IMR-90 (cell line): Measurements from ENCODE around the gene NCAPG2. TPM values are rescaled to one million over a fixed set of nuclear protein-coding genes. Genes with fewer than 3 reads are reported as not detected.

Experiments used
- ATAC-seq: fragments of 200-7000 bp; cut with Tn5 transposase; 2 replicates; pipeline ENCODE4 v1.9.1; 2020; ENCODE audit warnings: low read depth, mild to moderate bottlenecking, moderate library complexity
- BruUV-seq: library from RNA; stranded (reverse); fragments of 400-500 nt; replicated peaks from 2 replicates; lab custom pipeline; 2021; lab: Mats Ljungman, UMichigan
- CTCF ChIA-PET: fragments of 300-600 bp; formaldehyde crosslinking; extraction: SDS; loops from one replicate; lab custom pipeline; 2021; ENCODE audit warnings: antibody characterized with exemption; lab: Yijun Ruan, JAX
- POLR2A ChIA-PET: fragments of 300-600 bp; sonication (Branson Sonifier 250); formaldehyde crosslinking; loops from one replicate; lab custom pipeline; 2022; ENCODE audit warnings: antibody characterized with exemption; ENCODE audit not compliant: unreplicated experiment; lab: Charles Lee
- DNase-seq: peaks from one replicate; pipeline ENCODE4 v3.0.0; 2013
- H2AFZ ChIP-seq: replicated peaks from 2 replicates; pipeline ENCODE3; 2013; ENCODE audit warnings: low read length, mild to moderate bottlenecking; ENCODE audit not compliant: poor library complexity
- H2AK5ac ChIP-seq: 2 replicates; pipeline ENCODE4 v1.6.1; 2013; ENCODE audit warnings: low read depth, low read length, inconsistent platforms
- H2AK9ac ChIP-seq: replicated peaks from 2 replicates; pipeline ENCODE3; 2013; ENCODE audit warnings: mild to moderate bottlenecking, low read depth, low read length, moderate library complexity; ENCODE audit not compliant: poor library complexity
- H2BK120ac ChIP-seq: 2 replicates; pipeline ENCODE4 v1.6.1; 2013; ENCODE audit warnings: low read depth, low read length, inconsistent platforms
- H2BK15ac ChIP-seq: 3 replicates; pipeline ENCODE4 v1.6.1; 2013; ENCODE audit warnings: low read depth, low read length, inconsistent platforms
- H2BK20ac ChIP-seq: 2 replicates; pipeline ENCODE4 v1.6.1; 2013; ENCODE audit warnings: low read depth, mild to moderate bottlenecking, inconsistent platforms, low read length, moderate library complexity
- H2BK5ac ChIP-seq: 2 replicates; pipeline ENCODE4 v1.6.1; 2013; ENCODE audit warnings: mild to moderate bottlenecking, low read depth, low read length, inconsistent platforms; ENCODE audit not compliant: poor library complexity, severe bottlenecking
- H3K14ac ChIP-seq: replicated peaks from 2 replicates; pipeline ENCODE4 v1.6.1; 2013; ENCODE audit warnings: low read depth, low read length, inconsistent platforms
- H3K18ac ChIP-seq: 2 replicates; pipeline ENCODE4 v1.6.1; 2013; ENCODE audit warnings: low read depth, low read length, control low read depth
- H3K23ac ChIP-seq: 2 replicates; pipeline ENCODE4 v1.6.1; 2013; ENCODE audit warnings: low read depth, low read length, inconsistent platforms
- H3K27ac ChIP-seq: 2 replicates; pipeline ENCODE4 v1.5.1; 2013; ENCODE audit warnings: mild to moderate bottlenecking, control low read depth, low read length; ENCODE audit not compliant: insufficient read depth
- H3K27me3 ChIP-seq: 2 replicates; pipeline ENCODE4 v1.6.1; 2013; ENCODE audit warnings: low read length; ENCODE audit not compliant: control insufficient read depth, insufficient read depth
- H3K36me3 ChIP-seq: 2 replicates; pipeline ENCODE4 v1.6.1; 2013; ENCODE audit warnings: low read length, mixed read lengths; ENCODE audit not compliant: control insufficient read depth, insufficient read depth
- H3K4ac ChIP-seq: 2 replicates; pipeline ENCODE4 v1.6.1; 2013; ENCODE audit warnings: low read depth, low read length, inconsistent platforms
- H3K4me1 ChIP-seq: 2 replicates; pipeline ENCODE4 v1.6.1; 2013; ENCODE audit warnings: low read length, mixed read lengths; ENCODE audit not compliant: control insufficient read depth, insufficient read depth
- H3K4me2 ChIP-seq: 2 replicates; pipeline ENCODE4 v1.6.1; 2013; ENCODE audit warnings: low read depth, mild to moderate bottlenecking, control low read depth, low read length, moderate library complexity
- H3K4me3 ChIP-seq: 2 replicates; pipeline ENCODE4 v1.5.1; 2013; ENCODE audit warnings: low read depth, mild to moderate bottlenecking, control low read depth, low read length, moderate library complexity; ENCODE audit not compliant: insufficient read depth
- H3K56ac ChIP-seq: 2 replicates; pipeline ENCODE4 v1.6.1; 2013; ENCODE audit warnings: low read length, inconsistent platforms; ENCODE audit not compliant: insufficient read depth; ENCODE audit errors: extremely low read depth
- H3K79me1 ChIP-seq, 2 experiments: 2 replicates each; pipeline ENCODE4 v1.6.1; 2013; ENCODE audit warnings: low read length in 2 of 2, inconsistent platforms in 1 of 2, low read depth in 1 of 2
- H3K9ac ChIP-seq: 2 replicates; pipeline ENCODE4 v1.6.1; 2013; ENCODE audit warnings: low read depth, low read length, control low read depth
- H3K9me1 ChIP-seq: 2 replicates; pipeline ENCODE4 v1.6.1; 2013; ENCODE audit warnings: low read length, inconsistent platforms; ENCODE audit not compliant: insufficient read depth
- H3K9me3 ChIP-seq: 2 replicates; pipeline ENCODE4 v1.6.1; 2013; ENCODE audit warnings: low read length; ENCODE audit not compliant: control insufficient read depth, insufficient read depth
- H4K20me1 ChIP-seq: 2 replicates; pipeline ENCODE4 v1.6.1; 2013; ENCODE audit warnings: low read length, inconsistent platforms; ENCODE audit not compliant: insufficient read depth
- H4K5ac ChIP-seq: 2 replicates; pipeline ENCODE4 v1.6.1; 2013; ENCODE audit warnings: mild to moderate bottlenecking, low read depth, low read length, control low read depth
- H4K8ac ChIP-seq, 2 experiments: 2 replicates each; pipeline ENCODE4 v1.6.1; 2013; ENCODE audit warnings: low read depth in 2 of 2, low read length in 2 of 2, control low read depth in 1 of 2, inconsistent platforms in 1 of 2
- H4K91ac ChIP-seq: 2 replicates; pipeline ENCODE4 v1.6.1; 2013; ENCODE audit warnings: low read depth, low read length, inconsistent platforms; ENCODE audit not compliant: insufficient read depth
- BHLHE40 ChIP-seq: fragments of 150-350 bp; IDR thresholded peaks from 2 replicates; pipeline ENCODE4 v1.6.1; 2016; ENCODE audit warnings: mild to moderate bottlenecking, low read depth, low read length
- CEBPB ChIP-seq: IDR thresholded peaks from 2 replicates; pipeline ENCODE4 v1.6.1; 2012; ENCODE audit warnings: low read depth, low read length, improper control_type of control experiment
- CHD1 ChIP-seq: IDR thresholded peaks from 2 replicates; pipeline ENCODE4 v1.6.1; 2012; ENCODE audit warnings: low read depth, low read length, improper control_type of control experiment
- ELK1 ChIP-seq: fragments of 150-350 bp; IDR thresholded peaks from 2 replicates; pipeline ENCODE4 v1.6.1; 2016; ENCODE audit warnings: low read depth, mild to moderate bottlenecking, low read length, moderate library complexity, borderline replicate concordance
- FOS ChIP-seq: fragments of 150-350 bp; IDR thresholded peaks from 2 replicates; pipeline ENCODE4 v1.6.1; 2016; ENCODE audit warnings: low read depth, low read length
- MAFK ChIP-seq: IDR thresholded peaks from 2 replicates; pipeline ENCODE4 v1.6.1; 2012; ENCODE audit warnings: low read depth, low read length, improper control_type of control experiment
- MAZ ChIP-seq: IDR thresholded peaks from 2 replicates; pipeline ENCODE4 v1.6.1; 2012; ENCODE audit warnings: low read depth, mild to moderate bottlenecking, low read length, improper control_type of control experiment, moderate library complexity, borderline replicate concordance
- MXI1 ChIP-seq: IDR thresholded peaks from 2 replicates; pipeline ENCODE4 v1.6.1; 2012; ENCODE audit warnings: low read depth, mild to moderate bottlenecking, low read length, moderate library complexity, borderline replicate concordance
- POLR2A ChIP-seq: IDR thresholded peaks from 2 replicates; pipeline ENCODE4 v1.6.1; 2012; ENCODE audit warnings: mild to moderate bottlenecking, low read depth, low read length
- RAD21 ChIP-seq: IDR thresholded peaks from 2 replicates; pipeline ENCODE4 v1.6.1; 2012; ENCODE audit warnings: low read length, improper control_type of control experiment
- RFX5 ChIP-seq: IDR thresholded peaks from 2 replicates; pipeline ENCODE4 v1.8.0; 2012; ENCODE audit warnings: low read depth, mild to moderate bottlenecking, low read length, moderate library complexity
- SMC3 ChIP-seq: fragments of 150-350 bp; IDR thresholded peaks from 2 replicates; pipeline ENCODE4 v1.6.1; 2016; ENCODE audit warnings: low read depth, mild to moderate bottlenecking, antibody characterized with exemption, low read length, moderate library complexity
- WGBS, 2 experiments: methylation state at CpG; one replicate each; pipeline versions ENCODE4 v1.1.5 to v1.1.7; 2013; ENCODE audit warnings: missing lambda C conversion rate in 2 of 2; ENCODE audit not compliant: insufficient read length in 1 of 2; ENCODE audit errors: extremely low coverage in 2 of 2; 5-methylcytosine and 5-hydroxymethylcytosine counted together
- dilution Hi-C: fragments of 300-500 bp; cut with HindIII; formaldehyde crosslinking; loops from one replicate; pipeline ENCODE4 v1.14.3; 2018; ENCODE audit warnings: low sequenced_read_pairs; ENCODE audit not compliant: unreplicated experiment
- in situ Hi-C: fragments of 300-500 bp; cut with MboI; formaldehyde crosslinking; loops from 3 replicates; pipeline ENCODE4 v1.14.3; 2019; ENCODE audit warnings: low sequenced_read_pairs, inconsistent platforms, mixed read lengths
- intact Hi-C: fragments of 100-400 bp; cut with micrococcal nuclease; formaldehyde crosslinking; loops from 2 replicates; pipeline ENCODE4 v1.10.0; 2022
- polyA plus RNA-seq, 3 experiments: library from polyadenylated mRNA; depleted of rRNA; stranded (reverse); fragments of >200 nt; gene quantifications; 2 replicates each; pipeline ENCODE4 v1.2.3, GENCODE V29; 2012; ENCODE audit warnings: low replicate concordance in 1 of 3
- total RNA-seq: library from RNA; depleted of rRNA; stranded (reverse); fragments of >200 nt; gene quantifications from 2 replicates; pipeline ENCODE4 v1.2.3, GENCODE V29; 2012
- TF ChIP-seq, protein P1 (sequence below): fragments of 150-350 bp; IDR thresholded peaks from 2 replicates; pipeline ENCODE4 v1.6.1; 2017; ENCODE audit warnings: mild to moderate bottlenecking, antibody characterized with exemption, low read length, low read depth

NCAPG2 gene
- total and polyA plus RNA-seq, 2 of the 4 experiments (the other 2 are of a cell fraction) = 25.6 to 25.8 TPM

GRCh38 chr7:158588085-158588877 lies 116.3 kb downstream of the NCAPG2 start:
- no peaks in the 10 kb centered on the region for H3K79me1 ChIP-seq
- peak; percentile 15 for ATAC-seq
- no peaks in the 10 kb centered on the region for H4K20me1 ChIP-seq
- no peak overlapping the region for H2BK20ac ChIP-seq
- no peak overlapping the region for H3K4ac ChIP-seq
- peak overlapping the region; percentile 24 for H2AK9ac ChIP-seq
- no peak overlapping the region for H3K27ac ChIP-seq
- no peak for DNase-seq
- intact Hi-C loops (no loop called here), dilution Hi-C loops (no loop called here), in situ Hi-C loops (no loop called here)
- no peaks in the 10 kb centered on the region; the same call in 1 of the 2 replicates for H3K4me1 ChIP-seq
- no peak overlapping the region for H2BK15ac ChIP-seq
- no peak overlapping the region for H3K9ac ChIP-seq
- H4K5ac ChIP-seq = no peak overlapping the region
- no peak overlapping the region for H2AK5ac ChIP-seq
- H3K4me3 ChIP-seq = peak overlapping the region; percentile 38
- no peak for TF ChIP-seq RAD21
- no peak for TF ChIP-seq SMC3
- no peak for TF ChIP-seq FOS
- no peak for TF ChIP-seq MAZ
- no peak for TF ChIP-seq BHLHE40
- no peak for TF ChIP-seq CHD1
- no peak for TF ChIP-seq POLR2A
- TF ChIP-seq RFX5 = no peak
- no peak for TF ChIP-seq MAFK
- no peak for TF ChIP-seq MXI1
- TF ChIP-seq CEBPB = no peak
- TF ChIP-seq, protein P1, sequence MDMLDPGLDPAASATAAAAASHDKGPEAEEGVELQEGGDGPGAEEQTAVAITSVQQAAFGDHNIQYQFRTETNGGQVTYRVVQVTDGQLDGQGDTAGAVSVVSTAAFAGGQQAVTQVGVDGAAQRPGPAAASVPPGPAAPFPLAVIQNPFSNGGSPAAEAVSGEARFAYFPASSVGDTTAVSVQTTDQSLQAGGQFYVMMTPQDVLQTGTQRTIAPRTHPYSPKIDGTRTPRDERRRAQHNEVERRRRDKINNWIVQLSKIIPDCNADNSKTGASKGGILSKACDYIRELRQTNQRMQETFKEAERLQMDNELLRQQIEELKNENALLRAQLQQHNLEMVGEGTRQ = no peak
- TF ChIP-seq ELK1 = no peak
- no peak overlapping the region for H2BK5ac ChIP-seq
- BruUV-seq = no TSS peak
- no peak overlapping the region for H3K18ac ChIP-seq
- H3K4me2 ChIP-seq = peak overlapping the region; percentile 41; the same call in 1 of the 2 replicates
- no peak overlapping the region for H4K91ac ChIP-seq
- ChIA-PET POLR2A (no interaction called here), CTCF (no interaction called here)
- no peaks in the 10 kb centered on the region for H3K9me1 ChIP-seq
- no peak overlapping the region for H3K14ac ChIP-seq
- H4K8ac ChIP-seq = no peak overlapping the region
- peaks cover 34% of the 10 kb centered on the region for H3K27me3 ChIP-seq
- no peak overlapping the region for H3K23ac ChIP-seq
- peak overlapping the region; percentile 78 for H2AFZ ChIP-seq
- H2BK120ac ChIP-seq = no peak overlapping the region
- WGBS, 2 experiments = 11% methylated on average over 9 of the region's 63 CpGs; no CpG with 5 or more reads in 1 of the 2 experiments
- no peaks in the 10 kb centered on the region for H3K9me3 ChIP-seq
- H3K56ac ChIP-seq = no peak overlapping the region
- no peaks in the 10 kb centered on the region for H3K36me3 ChIP-seq
